C4-2B (cell line): Measurements from ENCODE around the gene DCTN4.

Source experiments
- H3K27ac ChIP-seq: fragments of 450-650 bp; 2 replicates; pipeline ENCODE4 v1.5.1; 2017
- CTCF ChIP-seq: fragments of 450-650 bp; conservative IDR thresholded peaks from 2 replicates; pipeline ENCODE4 v1.5.1; 2017; ENCODE audit warnings: mild to moderate bottlenecking
- ZFX ChIP-seq: fragments of 450-650 bp; IDR thresholded peaks from 2 replicates; pipeline ENCODE4 v1.6.1; 2017

DCTN4 gene

GRCh38 chr5:150789943-150790611, 31.3 kb upstream of the DCTN4 start:
- H3K27ac ChIP-seq: no peak overlapping the region
- no peak for TF ChIP-seq ZFX

GRCh38 chr5:150789450-150789849, 30.6 kb upstream of the DCTN4 start:
- H3K27ac ChIP-seq: no peak overlapping the region
- TF ChIP-seq CTCF (no peak), ZFX (no peak)

- TF ChIP-seq ZFX (no peak), CTCF (no peak)
These were observed 30.2 kb upstream of the DCTN4 start for GRCh38 chr5:150788977-150789376.

GRCh38 chr5:150787656-150788055, 28.8 kb upstream of the DCTN4 start:
- H3K27ac ChIP-seq: no peak overlapping the region
- no peak for TF ChIP-seq CTCF

More at GRCh38 chr5:150788977-150789376, 30.2 kb upstream of the DCTN4 start:
- H3K27ac ChIP-seq: no peak overlapping the region

- H3K27ac ChIP-seq: no peak overlapping the region
These were observed 28.1 kb upstream of the DCTN4 start for GRCh38 chr5:150786876-150787275.

GRCh38 chr5:150785950-150786349, 27.1 kb upstream of the DCTN4 start:
- TF ChIP-seq CTCF (no peak), ZFX (no peak)
- no peak overlapping the region for H3K27ac ChIP-seq

More at GRCh38 chr5:150786876-150787275, 28.1 kb upstream of the DCTN4 start:
- TF ChIP-seq CTCF: no peak
- TF ChIP-seq ZFX: no peak

- peak overlapping the region; percentile 65 for H3K27ac ChIP-seq
- TF ChIP-seq ZFX: no peak
These were observed 24.7 kb upstream of the DCTN4 start for GRCh38 chr5:150783422-150783928.

- TF ChIP-seq CTCF (no peak), ZFX (no peak)
- peak overlapping the region; percentile 65 for H3K27ac ChIP-seq
These were observed 24.0 kb upstream of the DCTN4 start for GRCh38 chr5:150782850-150783249.
